ENCODE measurements around the gene SDK2.
A peak's percentile ranks its signal among the peaks of the same experiment; 100 is the strongest.
"Not testable (repeated sequence)": the region's sequence is repeated elsewhere in the genome, so short reads cannot be mapped to it uniquely, and the experiment has no call there.

SDK2 gene

GRCh38 chr17:73342050-73342522 lies 302.2 kb downstream of the SDK2 start:
- no peak overlapping the region for H3K4me3 Mint-ChIP-seq
- H3K27me3 Mint-ChIP-seq: peaks cover 17 to 52% of the 10 kb centered on the region in 2 donors
- no peaks in the 10 kb centered on the region for H3K9me3 Mint-ChIP-seq
- H3K4me1 Mint-ChIP-seq (ENCODE audit: low read depth in 2 of 2): no peaks in the 10 kb centered on the region
- no peak overlapping the region for H3K27ac Mint-ChIP-seq
- DNase-seq (no peak), ATAC-seq (replicated peaks) (no peak)
- H3K36me3 Mint-ChIP-seq (ENCODE audit: insufficient read depth): no peaks in the 10 kb centered on the region

GRCh38 chr17:73341350-73342049 lies 302.7 kb downstream of the SDK2 start:
- Mint-ChIP-seq H3K4me1 (ENCODE audit: low read depth in 2 of 2) (no peaks in the 10 kb centered on the region), H3K9me3 (no peaks in the 10 kb centered on the region), H3K27me3 (peaks cover 17 to 52% of the 10 kb centered on the region in 2 donors), H3K36me3 (ENCODE audit: insufficient read depth) (no peaks in the 10 kb centered on the region), H3K27ac (no peak overlapping the region), H3K4me3 (no peak overlapping the region)
- DNase-seq (no peak), ATAC-seq (replicated peaks) (no peak)

GRCh38 chr17:73340093-73340596 lies 304.1 kb downstream of the SDK2 start:
- DNase-seq (no peak), ATAC-seq (replicated peaks) (peak; percentile 26)
- Mint-ChIP-seq H3K27ac (no peak overlapping the region), H3K27me3 (peaks cover 17 to 57% of the 10 kb centered on the region in 2 donors), H3K9me3 (no peaks in the 10 kb centered on the region), H3K4me1 (ENCODE audit: low read depth in 2 of 2) (no peaks in the 10 kb centered on the region), H3K4me3 (no peak overlapping the region), H3K36me3 (ENCODE audit: insufficient read depth) (peaks cover under 1% of the 10 kb centered on the region)

- DNase-seq (no peak), ATAC-seq (replicated peaks) (no peak)
- Mint-ChIP-seq H3K9me3 (no peaks in the 10 kb centered on the region), H3K36me3 (ENCODE audit: insufficient read depth) (peaks cover 2% of the 10 kb centered on the region), H3K27ac (peak overlapping the region in 1 of 2 donors; percentile 24), H3K27me3 (peaks cover 17 to 50% of the 10 kb centered on the region in 2 donors), H3K4me1 (ENCODE audit: low read depth in 2 of 2) (no peaks in the 10 kb centered on the region), H3K4me3 (no peak overlapping the region)
Measured at GRCh38 chr17:73338566-73339197, 305.6 kb downstream of the SDK2 start.

- H3K9me3 Mint-ChIP-seq: no peaks in the 10 kb centered on the region
- peaks cover 2% of the 10 kb centered on the region for H3K36me3 Mint-ChIP-seq (ENCODE audit: insufficient read depth)
- H3K4me3 Mint-ChIP-seq: no peak overlapping the region
- H3K27ac Mint-ChIP-seq: peak overlapping the region in 1 of 2 donors; percentile 24
- ATAC-seq (replicated peaks): no peak
- H3K4me1 Mint-ChIP-seq (ENCODE audit: low read depth in 2 of 2): no peaks in the 10 kb centered on the region
- peaks cover 17 to 44% of the 10 kb centered on the region in 2 donors for H3K27me3 Mint-ChIP-seq
- no peak for DNase-seq
Measured at GRCh38 chr17:73338050-73338521, 306.2 kb downstream of the SDK2 start.

- Mint-ChIP-seq H3K27ac (no peak overlapping the region), H3K36me3 (ENCODE audit: insufficient read depth) (peaks cover 2% of the 10 kb centered on the region)
Measured at GRCh38 chr17:73337330-73337710, 306.9 kb downstream of the SDK2 start.

GRCh38 chr17:73336408-73337329 lies 307.6 kb downstream of the SDK2 start:
- Mint-ChIP-seq H3K9me3 (no peaks in the 10 kb centered on the region), H3K4me3 (no peak overlapping the region), H3K36me3 (ENCODE audit: insufficient read depth) (peaks cover 2% of the 10 kb centered on the region), H3K27ac (no peak overlapping the region), H3K27me3 (peaks cover 11 to 35% of the 10 kb centered on the region in 2 donors), H3K4me1 (ENCODE audit: low read depth in 2 of 2) (no peaks in the 10 kb centered on the region)
- DNase-seq: no peak
- no peak for ATAC-seq (replicated peaks)

More at GRCh38 chr17:73337330-73337710, 306.9 kb downstream of the SDK2 start:
- Mint-ChIP-seq H3K4me3 (no peak overlapping the region), H3K9me3 (no peaks in the 10 kb centered on the region), H3K4me1 (ENCODE audit: low read depth in 2 of 2) (no peaks in the 10 kb centered on the region), H3K27me3 (peaks cover 14 to 40% of the 10 kb centered on the region in 2 donors)
- DNase-seq (no peak), ATAC-seq (replicated peaks) (no peak)

- Mint-ChIP-seq H3K27ac (no peak overlapping the region), H3K9me3 (no peaks in the 10 kb centered on the region), H3K36me3 (ENCODE audit: insufficient read depth) (peaks cover 2% of the 10 kb centered on the region), H3K4me3 (no peak overlapping the region), H3K4me1 (ENCODE audit: low read depth in 2 of 2) (no peaks in the 10 kb centered on the region), H3K27me3 (peaks cover 11 to 41% of the 10 kb centered on the region in 2 donors)
- DNase-seq (no peak), ATAC-seq (replicated peaks) (no peak)
Measured at GRCh38 chr17:73335591-73336407, 308.4 kb downstream of the SDK2 start.

- ATAC-seq (replicated peaks): no peak
- peaks cover 2% of the 10 kb centered on the region for H3K36me3 Mint-ChIP-seq (ENCODE audit: insufficient read depth)
- no peak overlapping the region for H3K4me3 Mint-ChIP-seq
- DNase-seq: no peak
- H3K4me1 Mint-ChIP-seq (ENCODE audit: low read depth in 2 of 2): no peaks in the 10 kb centered on the region
- peaks cover 11 to 48% of the 10 kb centered on the region in 2 donors for H3K27me3 Mint-ChIP-seq
- no peak overlapping the region for H3K27ac Mint-ChIP-seq
- no peaks in the 10 kb centered on the region for H3K9me3 Mint-ChIP-seq
Measured at GRCh38 chr17:73334771-73335513, 309.3 kb downstream of the SDK2 start.

- H3K27ac Mint-ChIP-seq; ATAC-seq (replicated peaks); H3K36me3 Mint-ChIP-seq (ENCODE audit: insufficient read depth); H3K4me1 Mint-ChIP-seq (ENCODE audit: low read depth in 2 of 2); H3K4me3 Mint-ChIP-seq; DNase-seq; H3K9me3 Mint-ChIP-seq: not testable (repeated sequence)
- H3K27me3 Mint-ChIP-seq: peaks cover 16 to 44% of the 10 kb centered on the region in 2 donors
Measured at GRCh38 chr17:73333445-73333844, 310.8 kb downstream of the SDK2 start.

GRCh38 chr17:73331060-73331459 lies 313.2 kb downstream of the SDK2 start:
- no peak for ATAC-seq (replicated peaks)
- H3K4me1 Mint-ChIP-seq (ENCODE audit: low read depth in 2 of 2): no peaks in the 10 kb centered on the region
- no peak overlapping the region for H3K27ac Mint-ChIP-seq

GRCh38 chr17:73327676-73328075 lies 316.6 kb downstream of the SDK2 start:
- Mint-ChIP-seq H3K36me3 (ENCODE audit: insufficient read depth) (no peaks in the 10 kb centered on the region), H3K4me3 (no peak overlapping the region), H3K4me1 (ENCODE audit: low read depth in 2 of 2) (no peaks in the 10 kb centered on the region), H3K27ac (no peak overlapping the region), H3K9me3 (no peaks in the 10 kb centered on the region), H3K27me3 (peaks cover 32 to 56% of the 10 kb centered on the region in 2 donors)
- no peak for DNase-seq
- ATAC-seq (replicated peaks): no peak

More at GRCh38 chr17:73331060-73331459, 313.2 kb downstream of the SDK2 start:
- Mint-ChIP-seq H3K4me3 (no peak overlapping the region), H3K9me3 (no peaks in the 10 kb centered on the region), H3K36me3 (ENCODE audit: insufficient read depth) (peaks cover 2% of the 10 kb centered on the region), H3K27me3 (peaks cover 9 to 36% of the 10 kb centered on the region in 2 donors)
- DNase-seq: no peak
